HEK293 (cell line): Measurements from ENCODE around the gene MRPS18A.

Source experiments
- BCL11B ChIP-seq: fragments of 450-650 bp; formaldehyde crosslinking; IDR thresholded peaks from 2 replicates; pipeline ENCODE4 v1.5.1; 2016; ENCODE audit warnings: low read depth, missing biosample characterization, missing genetic modification characterization
- OSR2 ChIP-seq: fragments of 450-650 bp; formaldehyde crosslinking; IDR thresholded peaks from 2 replicates; pipeline ENCODE4 v1.5.1; 2016; ENCODE audit warnings: missing biosample characterization, missing genetic modification characterization
- REST ChIP-seq: fragments of 450-650 bp; formaldehyde crosslinking; IDR thresholded peaks from 2 replicates; pipeline ENCODE4 v1.5.1; 2016; ENCODE audit warnings: missing biosample characterization, missing genetic modification characterization
- TSHZ1 ChIP-seq: fragments of 450-650 bp; formaldehyde crosslinking; IDR thresholded peaks from 2 replicates; pipeline ENCODE4 v1.5.1; 2016; ENCODE audit warnings: missing biosample characterization, missing genetic modification characterization, borderline replicate concordance
- ZFP41 ChIP-seq: fragments of 450-650 bp; formaldehyde crosslinking; IDR thresholded peaks from 2 replicates; pipeline ENCODE4 v1.5.1; 2016; ENCODE audit warnings: missing biosample characterization, missing genetic modification characterization, borderline replicate concordance
- ZNF2 ChIP-seq: fragments of 450-650 bp; formaldehyde crosslinking; IDR thresholded peaks from 2 replicates; pipeline ENCODE4 v1.5.1; 2016; ENCODE audit warnings: missing biosample characterization, missing genetic modification characterization
- ZNF221 ChIP-seq: fragments of 450-650 bp; formaldehyde crosslinking; IDR thresholded peaks from 2 replicates; pipeline ENCODE4 v1.5.1; 2017; ENCODE audit warnings: missing biosample characterization, missing genetic modification characterization, borderline replicate concordance
- ZNF239 ChIP-seq: fragments of 450-650 bp; formaldehyde crosslinking; IDR thresholded peaks from 2 replicates; pipeline ENCODE4 v1.5.1; 2016; ENCODE audit warnings: missing biosample characterization, missing genetic modification characterization
- ZNF426 ChIP-seq: fragments of 450-650 bp; formaldehyde crosslinking; IDR thresholded peaks from 2 replicates; pipeline ENCODE4 v1.5.1; 2017; ENCODE audit warnings: missing biosample characterization, missing genetic modification characterization, mild to moderate bottlenecking, inconsistent platforms, moderate library complexity
- ZNF664 ChIP-seq: fragments of 450-650 bp; formaldehyde crosslinking; IDR thresholded peaks from 2 replicates; pipeline ENCODE4 v1.5.1; 2016; ENCODE audit warnings: missing biosample characterization, missing genetic modification characterization
- ZNF704 ChIP-seq: fragments of 450-650 bp; formaldehyde crosslinking; IDR thresholded peaks from 2 replicates; pipeline ENCODE4 v1.5.1; 2016; ENCODE audit warnings: missing biosample characterization, missing genetic modification characterization
- ZNF707 ChIP-seq: fragments of 450-650 bp; formaldehyde crosslinking; IDR thresholded peaks from 2 replicates; pipeline ENCODE4 v1.5.1; 2016; ENCODE audit warnings: missing biosample characterization, missing genetic modification characterization
- ZNF843 ChIP-seq: fragments of 450-650 bp; formaldehyde crosslinking; IDR thresholded peaks from 2 replicates; pipeline ENCODE4 v1.5.1; 2016; ENCODE audit warnings: missing biosample characterization, missing genetic modification characterization
- ZSCAN16 ChIP-seq: fragments of 450-650 bp; formaldehyde crosslinking; IDR thresholded peaks from 2 replicates; pipeline ENCODE4 v1.5.1; 2016; ENCODE audit warnings: missing biosample characterization, missing genetic modification characterization
- ZSCAN18 ChIP-seq: fragments of 450-650 bp; formaldehyde crosslinking; IDR thresholded peaks from 2 replicates; pipeline ENCODE4 v1.5.1; 2016; ENCODE audit warnings: missing biosample characterization, missing genetic modification characterization
- ZSCAN4 ChIP-seq: fragments of 450-650 bp; formaldehyde crosslinking; IDR thresholded peaks from 2 replicates; pipeline ENCODE4 v1.5.1; 2017; ENCODE audit warnings: missing biosample characterization, missing genetic modification characterization

Gene MRPS18A

GRCh38 chr6:43635387-43636307, 51.9 kb downstream of the MRPS18A start, which contains the start of gene MAD2L1BP (continued):
- TF ChIP-seq ZNF426 = no peak
- TF ChIP-seq ZNF2 (tag by site-specific recombination) = 0 out of 2 replicates have a peak, but pooled peaks have one; percentile 61
- no peak for TF ChIP-seq ZSCAN16 (tag by site-specific recombination)
- TF ChIP-seq REST (tag by site-specific recombination) = peak; percentile 98
- no peak for TF ChIP-seq ZFP41 (tag by site-specific recombination)
- TF ChIP-seq ZNF707 = no peak
- TF ChIP-seq TSHZ1 (tag by site-specific recombination) = no peak
- TF ChIP-seq ZNF843 (tag by site-specific recombination) = peak; percentile 59; the same call in 1 of the 2 replicates
- peak; percentile 97 for TF ChIP-seq ZNF664 (tag by site-specific recombination)
- peak; percentile 45; the same call in 1 of the 2 replicates for TF ChIP-seq ZNF239 (tag by site-specific recombination)
- 0 out of 2 replicates have a peak, but pooled peaks have one; percentile 23 for TF ChIP-seq OSR2
- no peak for TF ChIP-seq ZNF221 (tag by site-specific recombination)
- no peak for TF ChIP-seq BCL11B (tag by site-specific recombination)
- TF ChIP-seq ZSCAN18 (tag by site-specific recombination) = no peak
- no peak for TF ChIP-seq ZSCAN4
- TF ChIP-seq ZNF704 (tag by site-specific recombination) = no peak
